Neutrophil (primary cell): Measurements from ENCODE around the gene MDGA2.

Source experiments
- H3K27ac ChIP-seq: fragments of 200-600 bp; sonication (generic); 2 replicates; pipeline ENCODE4 v1.5.1; 2016; ENCODE audit warnings: mild to moderate bottlenecking, moderate library complexity
- H3K27me3 ChIP-seq: fragments of 200-600 bp; sonication (generic); 2 replicates; pipeline ENCODE4 v1.6.0; 2016; ENCODE audit warnings: mild to moderate bottlenecking
- H3K36me3 ChIP-seq: fragments of 200-600 bp; sonication (generic); 2 replicates; pipeline ENCODE4 v1.5.1; 2017
- H3K4me1 ChIP-seq, 2 experiments: fragments of 200-600 bp in 1 of 2; sonication (generic) in 1 of 2; 1 replicate in 1 of 2; 2 replicates in 1 of 2; pipeline versions ENCODE4 v1.5.1 to v1.6.1; 2013 to 2016; ENCODE audit warnings: low read depth in 1 of 2, low read length in 1 of 2, mild to moderate bottlenecking in 1 of 2, moderate library complexity in 1 of 2; ENCODE audit not compliant: control insufficient read depth in 1 of 2, insufficient read depth in 1 of 2
- H3K4me3 ChIP-seq, 2 experiments: fragments of 200-600 bp in 1 of 2; sonication (generic) in 1 of 2; 1 replicate in 1 of 2; 2 replicates in 1 of 2; pipeline ENCODE4 v1.5.1; 2013 to 2016; ENCODE audit warnings: low read depth in 1 of 2, low read length in 1 of 2, mild to moderate bottlenecking in 1 of 2, moderate library complexity in 1 of 2
- H3K9me3 ChIP-seq: fragments of 200-600 bp; sonication (generic); 2 replicates; pipeline ENCODE4 v1.5.1; 2016
- CTCF ChIP-seq: fragments of 200-600 bp; sonication (generic); IDR thresholded peaks from 2 replicates; pipeline ENCODE4 v1.5.1; 2016; ENCODE audit warnings: antibody characterized with exemption

MDGA2 gene

GRCh38 chr14:47235619-47236018 is 439.8 kb downstream of the MDGA2 start:
- Histone ChIP-seq H3K27me3 (no peaks in the 10 kb centered on the region), H3K27ac (no peak overlapping the region), H3K4me3 (no peak overlapping the region), H3K36me3 (no peaks in the 10 kb centered on the region), H3K9me3 (no peaks in the 10 kb centered on the region), H3K4me1 (no peaks in the 10 kb centered on the region)
- TF ChIP-seq CTCF: no peak

GRCh38 chr14:47226877-47227520 is 448.4 kb downstream of the MDGA2 start:
- no peak overlapping the region for H3K4me3 ChIP-seq
- H3K27ac ChIP-seq: no peak overlapping the region
- no peaks in the 10 kb centered on the region for H3K9me3 ChIP-seq
- no peaks in the 10 kb centered on the region for H3K36me3 ChIP-seq
- no peaks in the 10 kb centered on the region for H3K27me3 ChIP-seq
- H3K4me1 ChIP-seq: peaks cover 4 to 13% of the 10 kb centered on the region in 2 experiments
- TF ChIP-seq CTCF: no peak

GRCh38 chr14:47223656-47224055 is 451.7 kb downstream of the MDGA2 start:
- Histone ChIP-seq H3K9me3 (no peaks in the 10 kb centered on the region), H3K36me3 (no peaks in the 10 kb centered on the region), H3K4me1 (peaks cover 4 to 13% of the 10 kb centered on the region in 2 experiments), H3K27ac (no peak overlapping the region), H3K4me3 (no peak overlapping the region), H3K27me3 (no peaks in the 10 kb centered on the region)
- no peak for TF ChIP-seq CTCF

- no peak overlapping the region for H3K27ac ChIP-seq
- H3K4me3 ChIP-seq: no peak overlapping the region
- H3K9me3 ChIP-seq: no peaks in the 10 kb centered on the region
- H3K27me3 ChIP-seq: no peaks in the 10 kb centered on the region
- no peaks in the 10 kb centered on the region for H3K4me1 ChIP-seq
- H3K36me3 ChIP-seq: no peaks in the 10 kb centered on the region
- TF ChIP-seq CTCF: no peak
Observed at GRCh38 chr14:47220096-47220495, 455.3 kb downstream of the MDGA2 start.

GRCh38 chr14:47211263-47211662 is 464.1 kb downstream of the MDGA2 start:
- TF ChIP-seq CTCF: no peak
- H3K4me1 ChIP-seq: no peaks in the 10 kb centered on the region

More at GRCh38 chr14:47211263-47211662, 464.1 kb downstream of the MDGA2 start:
- H3K27me3 ChIP-seq: no peaks in the 10 kb centered on the region
- H3K27ac ChIP-seq: no peak overlapping the region
- no peaks in the 10 kb centered on the region for H3K36me3 ChIP-seq
- H3K9me3 ChIP-seq: no peaks in the 10 kb centered on the region
- no peak overlapping the region for H3K4me3 ChIP-seq
